Measurements from ENCODE around the gene VEGFD.

The VEGFD gene

GRCh38 chrX:15301924-15302323 is 82.3 kb downstream of the VEGFD start:
- TF ChIP-seq GATA2 (IDR thresholded peaks at IDR 0.05; ENCODE audit: low read depth, low read length) (no peak), GATA3 (IDR thresholded peaks at IDR 0.05; ENCODE audit: low read depth, low read length) (no peak)

GRCh38 chrX:15299941-15300851 is 84.0 kb downstream of the VEGFD start:
- TF ChIP-seq GATA3 (IDR thresholded peaks at IDR 0.05; ENCODE audit: low read depth, low read length) (no peak), GATA2 (IDR thresholded peaks at IDR 0.05; ENCODE audit: low read depth, low read length) (no peak)

- no peak for TF ChIP-seq GATA3 (IDR thresholded peaks at IDR 0.05; ENCODE audit: low read depth, low read length)
- no peak for TF ChIP-seq GATA2 (IDR thresholded peaks at IDR 0.05; ENCODE audit: low read depth, low read length)
These were observed 85.4 kb downstream of the VEGFD start for GRCh38 chrX:15298780-15299179.

- TF ChIP-seq GATA2 (IDR thresholded peaks at IDR 0.05; ENCODE audit: low read depth, low read length) (no peak), GATA3 (IDR thresholded peaks at IDR 0.05; ENCODE audit: low read depth, low read length) (no peak)
These were observed 86.0 kb downstream of the VEGFD start for GRCh38 chrX:15298201-15298600.
